ENCODE data around the gene SBK3. TPM values are rescaled to one million over a fixed set of nuclear protein-coding genes. Genes with fewer than 3 reads are reported as not detected.

The SBK3 gene
- total and polyA plus RNA-seq, 2 of the 8 experiments (the other 6 are each of a cell fraction or from before 2014, with no cell fraction given) = 0.76 to 1.5 TPM

- H3K18ac ChIP-seq (ENCODE audit: extremely low read depth, low read length) = no peak overlapping the region
- H4K8ac ChIP-seq (ENCODE audit: extremely low read depth, insufficient read depth, low read length) = no peak overlapping the region
- no peaks in the 10 kb centered on the region for H4K20me1 ChIP-seq (replicated peaks in 1 of 2; ENCODE audit: control insufficient read depth in 1 of 2, insufficient read depth in 2 of 2, low read length in 2 of 2)
- no peak overlapping the region for H4K5ac ChIP-seq (ENCODE audit: insufficient read length, low read depth, low read length)
- H3K9ac ChIP-seq (replicated peaks in 1 of 4; ENCODE audit: extremely low read depth in 1 of 4, low read depth in 3 of 4, low read length in 3 of 4) = no peak overlapping the region
- H2BK5ac ChIP-seq (ENCODE audit: low read depth, low read length) = no peak overlapping the region
- no peak overlapping the region for H3K4ac ChIP-seq (replicated peaks; ENCODE audit: insufficient read length, low read depth, low read length)
- H3K4me3 ChIP-seq (ENCODE audit: extremely low read depth in 1 of 4, insufficient read depth in 2 of 4, low read depth in 3 of 4, low read length in 4 of 4) = no peak overlapping the region
- POLR2A ChIA-PET (ENCODE audit: partially characterized antibody) = interaction anchor here (0.5 to 1.1 kb wide), 3 partner anchors 10 to 372 kb away, joined by 3 to 4 read pairs (median 3); partner anchors contain the start of gene UBE2S
- no peak overlapping the region for H3K56ac ChIP-seq (replicated peaks; ENCODE audit: insufficient read length, low read depth, low read length)
- CTCF ChIA-PET (ENCODE audit: partially characterized antibody) = interaction anchor here (0.7 to 2.7 kb wide), 5 partner anchors 12 to 169 kb away, joined by 3 to 11 read pairs (median 3); no protein-coding TSS in a partner anchor
- H3K23ac ChIP-seq (ENCODE audit: insufficient read length) = no peak overlapping the region
- peaks cover 5 to 6% of the 10 kb centered on the region in 2 experiments; a peak in 3 of 4 replicates for H3K9me3 ChIP-seq (ENCODE audit: insufficient read depth in 2 of 2, low read depth in 1 of 2, low read length in 1 of 2)
- no peak overlapping the region for H4K91ac ChIP-seq (replicated peaks; ENCODE audit: insufficient read length, low read length)
- FAIRE-seq (no peak), DNase-seq (ENCODE audit: low read depth in 1 of 2, low spot score in 2 of 2) (no peak)
- no peaks in the 10 kb centered on the region for H3K79me1 ChIP-seq (ENCODE audit: low read depth, low read length)
- H3K27ac ChIP-seq (ENCODE audit: low read depth, low read length) = no peak overlapping the region
- 85% methylated on average over 10 of the region's 10 CpGs; no CpG with 5 or more reads in 1 of the 2 experiments for WGBS, 2 experiments (ENCODE audit: extremely low coverage in 1 of 2, insufficient coverage in 1 of 2, insufficient read length in 1 of 2, insufficient replicate concordance in 2 of 2, low coverage in 1 of 2, low lambda C conversion rate in 2 of 2, missing lambda C conversion rate in 1 of 2)
- no peaks in the 10 kb centered on the region for H3K79me2 ChIP-seq (ENCODE audit: control insufficient read depth in 1 of 2, insufficient read depth in 2 of 2, low read length in 2 of 2)
- no peak for TF ChIP-seq SRF (IDR thresholded peaks at IDR 0.05; ENCODE audit: low read depth, low read length)
- TF ChIP-seq PHF8 (conservative IDR thresholded peaks at IDR 0.05; ENCODE audit: low read depth, low read length) = no peak
- 0 out of 2 replicates have a peak overlapping the region, but pooled peaks have one; percentile 65 for H2BK15ac ChIP-seq (ENCODE audit: low read length)
- H2BK120ac ChIP-seq (replicated peaks; ENCODE audit: low read depth, low read length) = no peak overlapping the region
- no peak overlapping the region for H3K14ac ChIP-seq (ENCODE audit: insufficient read length)
- H3K27me3 ChIP-seq (replicated peaks in 1 of 4; ENCODE audit: control insufficient read depth in 3 of 4, extremely low read depth in 1 of 4, insufficient read depth in 3 of 4, low read length in 3 of 4) = peaks cover 5 to 10% (median 7%) of the 10 kb centered on the region in 4 experiments
- H3K4me1 ChIP-seq (replicated peaks in 1 of 4; ENCODE audit: control insufficient read depth in 3 of 4, insufficient read depth in 4 of 4, low read length in 3 of 4) = no peaks in the 10 kb centered on the region
- H2AK5ac ChIP-seq (ENCODE audit: low read depth, low read length) = 0 out of 2 replicates have a peak overlapping the region, but pooled peaks have one; percentile 13
- peak overlapping the region; percentile 61; the same call in 1 of the 2 replicates for H2BK20ac ChIP-seq (ENCODE audit: low read length)
- no peak overlapping the region for H2AFZ ChIP-seq (ENCODE audit: low read length)
- no peak overlapping the region for H3K4me2 ChIP-seq (ENCODE audit: insufficient read depth in 1 of 2, low read depth in 2 of 2, low read length in 2 of 2)
- H3K36me3 ChIP-seq (ENCODE audit: control insufficient read depth in 2 of 4, insufficient read depth in 4 of 4, low read length in 3 of 4) = peaks cover 0 to under 1% (median 0%) of the 10 kb centered on the region in 4 experiments; a peak in 1 of 8 replicates
- no peaks in the 10 kb centered on the region for H3K23me2 ChIP-seq (ENCODE audit: low read depth, low read length)
- no peak overlapping the region for H2BK12ac ChIP-seq (ENCODE audit: low read depth, low read length)
Measured at GRCh38 chr19:55508120-55508519, 37.2 kb downstream of the SBK3 start.
